ENCODE data around the gene TFB1M.
A peak's percentile ranks its signal among the peaks of the same experiment; 100 is the strongest.
"Not testable (repeated sequence)": the region's sequence is repeated elsewhere in the genome, so short reads cannot be mapped to it uniquely, and the experiment has no call there.

Gene TFB1M

GRCh38 chr6:155232848-155233247, 81.4 kb downstream of the TFB1M start:
- DNase-seq: no peak

GRCh38 chr6:155230975-155231374, 83.3 kb downstream of the TFB1M start:
- DNase-seq: not testable (repeated sequence)

- no peak for DNase-seq
Measured at GRCh38 chr6:155228546-155229166, 85.6 kb downstream of the TFB1M start.

- no peak for DNase-seq
Measured at GRCh38 chr6:155227046-155227445, 87.2 kb downstream of the TFB1M start.

GRCh38 chr6:155224618-155225017, 89.7 kb downstream of the TFB1M start:
- DNase-seq: no peak

GRCh38 chr6:155223646-155224451, 90.4 kb downstream of the TFB1M start:
- peak; percentile 54 for DNase-seq

- DNase-seq: no peak
Measured at GRCh38 chr6:155222506-155222905, 91.8 kb downstream of the TFB1M start.

GRCh38 chr6:155221086-155221485, 93.2 kb downstream of the TFB1M start:
- DNase-seq: no peak

- no peak for DNase-seq
Measured at GRCh38 chr6:155219858-155220301, 94.4 kb downstream of the TFB1M start.

GRCh38 chr6:155219299-155219698, 95.0 kb downstream of the TFB1M start:
- DNase-seq: no peak

GRCh38 chr6:155218711-155219110, 95.6 kb downstream of the TFB1M start:
- DNase-seq: not testable (repeated sequence)

GRCh38 chr6:155216312-155217046, 97.8 kb downstream of the TFB1M start:
- no peak for DNase-seq

GRCh38 chr6:155215906-155216305, 98.4 kb downstream of the TFB1M start:
- DNase-seq: no peak

- DNase-seq: no peak
Measured at GRCh38 chr6:155213611-155214372, 100.5 kb downstream of the TFB1M start.

- no peak for DNase-seq
Measured at GRCh38 chr6:155212616-155213380, 101.5 kb downstream of the TFB1M start.

GRCh38 chr6:155212106-155212505, 102.2 kb downstream of the TFB1M start:
- DNase-seq: no peak

GRCh38 chr6:155207223-155207622, 107.1 kb downstream of the TFB1M start:
- DNase-seq: no peak

Data from stimulated activated naive CD4-positive, alpha-beta T cell treated with Interleukin-2 at 50 U/mL for 16 hours (primary cell).